Stimulated activated CD8-positive, alpha-beta memory T cell treated with anti-CD3 and anti-CD28 coated beads, Interleukin-12 subunit alpha, Interleukin-12 subunit beta, amount 100 ng/mL, for 4 hours (primary cell): Measurements from ENCODE around the gene POLR3A.

ENCODE experiments used
- DNase-seq: peaks from one replicate; pipeline ENCODE4 v3.0.0-alpha.2; 2020; ENCODE audit warnings: low read depth

POLR3A gene

GRCh38 chr10:77977934-77978333, 51.4 kb downstream of the POLR3A start:
- no peak for DNase-seq

GRCh38 chr10:77977016-77977415, 52.3 kb downstream of the POLR3A start:
- DNase-seq: no peak

- DNase-seq: no peak
Observed at GRCh38 chr10:77975086-77975666, 54.1 kb downstream of the POLR3A start.

GRCh38 chr10:77974396-77975074, 54.8 kb downstream of the POLR3A start:
- no peak for DNase-seq

- DNase-seq: no peak
Observed at GRCh38 chr10:77973276-77973675, 56.0 kb downstream of the POLR3A start.

- DNase-seq: no peak
Observed at GRCh38 chr10:77972148-77972547, 57.2 kb downstream of the POLR3A start.

- no peak for DNase-seq
Observed at GRCh38 chr10:77971804-77972144, 57.5 kb downstream of the POLR3A start.

- no peak for DNase-seq
Observed at GRCh38 chr10:77970869-77971803, 58.2 kb downstream of the POLR3A start.

GRCh38 chr10:77969114-77969513, 60.2 kb downstream of the POLR3A start:
- DNase-seq: no peak

GRCh38 chr10:77967611-77968022, 61.7 kb downstream of the POLR3A start:
- DNase-seq: no peak

GRCh38 chr10:77965294-77965693, 64.0 kb downstream of the POLR3A start:
- no peak for DNase-seq

GRCh38 chr10:77964811-77965210, 64.5 kb downstream of the POLR3A start:
- no peak for DNase-seq

- DNase-seq: no peak
Observed at GRCh38 chr10:77963901-77964300, 65.4 kb downstream of the POLR3A start.

- no peak for DNase-seq
Observed at GRCh38 chr10:77962350-77963146, 66.8 kb downstream of the POLR3A start.

GRCh38 chr10:77961668-77962067, 67.6 kb downstream of the POLR3A start:
- no peak for DNase-seq

GRCh38 chr10:77960829-77961329, 68.4 kb downstream of the POLR3A start:
- DNase-seq: no peak

- no peak for DNase-seq
Observed at GRCh38 chr10:77959887-77960455, 69.3 kb downstream of the POLR3A start.

GRCh38 chr10:77959384-77959783, 69.9 kb downstream of the POLR3A start:
- DNase-seq: no peak

- no peak for DNase-seq
Observed at GRCh38 chr10:77955136-77955535, 74.2 kb downstream of the POLR3A start.

- DNase-seq: no peak
Observed at GRCh38 chr10:77949167-77949566, 80.1 kb downstream of the POLR3A start.

GRCh38 chr10:77946084-77946483, 83.2 kb downstream of the POLR3A start:
- DNase-seq: no peak

GRCh38 chr10:77944519-77944918, 84.8 kb downstream of the POLR3A start:
- DNase-seq: no peak
